Heart left ventricle (tissue), 16 donors: ENCODE results near the gene DNAJC3. TPM values are rescaled to one million over a fixed set of nuclear protein-coding genes. Genes with fewer than 3 reads are reported as not detected.
"Not testable (repeated sequence)": the region's sequence is repeated elsewhere in the genome, so short reads cannot be mapped to it uniquely, and the experiment has no call there.

Experiments
- ATAC-seq, 4 donors: fragments of 200-7000 bp; cut with Tn5 transposase; one replicate each; pipeline ENCODE4 v1.9.1; 2020 to 2022; ENCODE audit warnings: moderate library complexity in 4 of 4, mild to moderate bottlenecking in 3 of 4, moderate number of reproducible peaks in 1 of 4
- DNase-seq, 5 donors: peaks; one replicate each; pipeline ENCODE4 v3.0.0-alpha.2; 2020
- H3K27ac ChIP-seq, 12 donors: fragments of 200-600 bp; sonication (generic) in 4 of 12; one replicate each; pipeline versions ENCODE4 v1.5.0 to v1.8.0; 2016 to 2022; ENCODE audit warnings: mild to moderate bottlenecking in 2 of 12
- H3K27me3 ChIP-seq, 9 donors: fragments of 200-600 bp; sonication (generic) in 2 of 9; one replicate each; pipeline versions ENCODE4 v1.5.1 to v1.8.0; 2016 to 2022; ENCODE audit warnings: mild to moderate bottlenecking in 3 of 9
- H3K36me3 ChIP-seq, 9 donors: fragments of 200-600 bp; sonication (generic) in 2 of 9; one replicate each; pipeline versions ENCODE4 v1.5.0 to v1.8.0; 2018 to 2022; ENCODE audit warnings: mild to moderate bottlenecking in 2 of 9
- H3K4me1 ChIP-seq, 12 donors: fragments of 200-600 bp; sonication (generic) in 4 of 12; one replicate each; pipeline versions ENCODE4 v1.5.0 to v1.8.0; 2016 to 2022; ENCODE audit warnings: mild to moderate bottlenecking in 3 of 12
- H3K4me3 ChIP-seq, 12 donors: fragments of 200-600 bp; sonication (generic) in 4 of 12; one replicate each; pipeline versions ENCODE4 v1.5.0 to v1.8.0; 2017 to 2022; ENCODE audit warnings: mild to moderate bottlenecking in 9 of 12, moderate library complexity in 4 of 12
- H3K9me3 ChIP-seq, 12 donors: fragments of 200-600 bp; sonication (generic) in 4 of 12; one replicate each; pipeline versions ENCODE4 v1.5.0 to v1.8.0; 2016 to 2022; ENCODE audit warnings: mild to moderate bottlenecking in 1 of 12
- POLR2A ChIP-seq, 2 donors: fragments of 450-650 bp; IDR thresholded peaks; one replicate each; pipeline ENCODE4 v1.6.1; 2017; ENCODE audit warnings: antibody characterized with exemption in 2 of 2, mild to moderate bottlenecking in 2 of 2, moderate library complexity in 2 of 2
- WGBS, 4 donors: extraction: QIAGEN DNeasy Blood & Tissue Kit in 2 of 4; methylation state at CpG; one replicate each; pipeline versions ENCODE4 v1.1.5 to v1.1.7; 2013 to 2018; 5-methylcytosine and 5-hydroxymethylcytosine counted together
- intact Hi-C, 10 donors: fragments of 100-400 bp; cut with DNase I; formaldehyde crosslinking; loops; one replicate each; pipeline versions ENCODE4 v1.11.1 to v1.14.2; 2022
- polyA plus RNA-seq, 2 donors: library from polyadenylated mRNA; stranded (reverse); fragments of 200-250 nt; gene quantifications; one replicate each; pipeline ENCODE4 v1.2.3, GENCODE V29; 2013
- total RNA-seq, 9 donors: library from RNA; depleted of rRNA in 2 of 9; stranded (reverse); fragments of >200 nt in 2 of 9; fragmentation: NEBNext Ultra II Directional in 3 of 9; extraction: Animal tissue kit (Norgen Biotek cat#: 25700) in 3 of 9; gene quantifications; one replicate each; pipeline versions ENCODE4 v1.1.0 to v1.2.4, GENCODE V29; 2016 to 2023
- TF ChIP-seq, protein P1 (sequence below), 12 donors: fragments of 200-600 bp; sonication (generic) in 4 of 12; IDR thresholded peaks; one replicate each; pipeline versions ENCODE4 v1.5.0 to v1.8.0; 2018 to 2022; ENCODE audit warnings: antibody characterized with exemption in 12 of 12, mild to moderate bottlenecking in 5 of 12
- donor health status: ischemic (EF 13 %, LVEDD 7.1; RV severe dilation, severe dysfunction).
- donor health status: healthy with polysubstance abuse.
- donor health status: DM: no; HTN: yes; CAD: no.
- donor health status: DM: no; HTN: no; CAD: no.
- donor health status: ischemic (EF 25% LVEDD 6.9; RV normal size, moderate dysfunction).
- donor health status: ischemic (EF 25% LVEDD 5.7; RV mildly dilated, moderate dysfunction).
- donor health status: healthy.
- donor health status: DM: yes; HTN: yes; CAD: no.
- donor health status: ischemic (EF 35%, LVEDD 5.7; RV mildly dilated, moderate dysfunction).
- donor health status: nonischemic (EF 11% LVEDD 7.7; RV severe dilation, severe dysfunction).
- donor health status: DM: yes; HTN: yes; CAD: no.
- donor health status: PGD.
- donor health status: ischemic (EF 29% LVEDD 5.4; RV normal size, mild dysfunction).
- donor health status: nonischemic (EF 23%, LVEDD 6.1; RV moderate dilation, normal function).

The DNAJC3 gene
- total and polyA plus RNA-seq, 11 donors: 8.7 to 43.9 (median 33.7) TPM

DNA sequence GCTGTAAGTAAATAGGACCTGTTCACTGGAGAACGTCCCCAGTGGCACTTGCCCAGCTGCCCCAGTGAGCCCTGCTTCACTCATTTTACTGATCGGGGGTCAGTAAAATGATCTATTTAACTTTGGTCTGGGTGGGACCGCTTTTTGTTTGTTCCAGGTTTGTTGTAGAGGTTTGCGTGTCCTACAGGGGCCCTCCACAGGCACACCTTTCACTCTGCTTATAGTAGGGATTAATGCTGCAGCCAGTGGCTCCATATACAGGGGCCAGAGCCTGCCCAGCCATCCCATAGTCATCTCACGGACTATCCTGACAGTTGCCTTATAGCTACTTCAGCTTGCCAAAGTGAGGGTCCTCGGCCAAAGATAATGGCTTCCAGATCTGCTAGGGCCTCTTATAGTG is 104.1 kb downstream of the DNAJC3 start:
- Histone ChIP-seq H3K4me3 (no peak overlapping the region), H3K27me3 (no peaks in the 10 kb centered on the region), H3K27ac (no peak overlapping the region), H3K36me3 (peaks cover 0 to 51% (median 24%) of the 10 kb centered on the region in 9 donors), H3K4me1 (peaks cover 0 to 9% (median 0%) of the 10 kb centered on the region in 12 donors), H3K9me3 (peaks cover 0 to 9% (median 0%) of the 10 kb centered on the region in 12 donors)
- ATAC-seq (no peak), DNase-seq (no peak)
- TF ChIP-seq POLR2A (IDR thresholded peaks at IDR 0.05): no peak
- TF ChIP-seq, protein P1, sequence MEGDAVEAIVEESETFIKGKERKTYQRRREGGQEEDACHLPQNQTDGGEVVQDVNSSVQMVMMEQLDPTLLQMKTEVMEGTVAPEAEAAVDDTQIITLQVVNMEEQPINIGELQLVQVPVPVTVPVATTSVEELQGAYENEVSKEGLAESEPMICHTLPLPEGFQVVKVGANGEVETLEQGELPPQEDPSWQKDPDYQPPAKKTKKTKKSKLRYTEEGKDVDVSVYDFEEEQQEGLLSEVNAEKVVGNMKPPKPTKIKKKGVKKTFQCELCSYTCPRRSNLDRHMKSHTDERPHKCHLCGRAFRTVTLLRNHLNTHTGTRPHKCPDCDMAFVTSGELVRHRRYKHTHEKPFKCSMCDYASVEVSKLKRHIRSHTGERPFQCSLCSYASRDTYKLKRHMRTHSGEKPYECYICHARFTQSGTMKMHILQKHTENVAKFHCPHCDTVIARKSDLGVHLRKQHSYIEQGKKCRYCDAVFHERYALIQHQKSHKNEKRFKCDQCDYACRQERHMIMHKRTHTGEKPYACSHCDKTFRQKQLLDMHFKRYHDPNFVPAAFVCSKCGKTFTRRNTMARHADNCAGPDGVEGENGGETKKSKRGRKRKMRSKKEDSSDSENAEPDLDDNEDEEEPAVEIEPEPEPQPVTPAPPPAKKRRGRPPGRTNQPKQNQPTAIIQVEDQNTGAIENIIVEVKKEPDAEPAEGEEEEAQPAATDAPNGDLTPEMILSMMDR (IDR thresholded peaks at IDR 0.05): no peak
- intact Hi-C loops: no loop called here
- WGBS, 4 donors: 98 to 100% (median 98%) methylated on average over 6 of the region's 6 CpGs

DNA sequence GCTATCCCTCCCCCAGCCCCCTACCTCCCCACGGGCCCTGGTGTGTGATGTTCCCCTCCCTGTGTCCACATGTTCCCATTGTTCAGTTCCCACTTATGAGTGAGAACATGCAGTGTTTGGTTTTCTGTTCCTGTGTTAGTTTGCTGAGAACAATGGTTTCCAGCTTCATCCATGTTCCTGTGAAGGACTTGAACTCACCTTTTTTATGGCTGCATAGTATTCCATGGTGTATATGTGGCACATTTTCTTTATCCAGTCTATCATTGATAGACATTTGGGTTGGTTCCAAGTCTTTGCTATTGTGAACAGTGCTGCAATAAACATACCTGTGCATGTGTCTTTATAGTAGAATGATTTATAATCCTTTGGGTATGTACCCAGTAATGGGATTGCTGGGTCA is 105.0 kb downstream of the DNAJC3 start:
- H3K27ac ChIP-seq, DNase-seq, intact Hi-C loops, ATAC-seq, H3K4me1 ChIP-seq, H3K9me3 ChIP-seq, H3K27me3 ChIP-seq, H3K4me3 ChIP-seq: not testable (repeated sequence)
- WGBS, 4 donors: 90 to 100% (median 97%) methylated on average over 1 of the region's 1 CpG
- peaks cover 0 to 52% (median 33%) of the 10 kb centered on the region in 9 donors for H3K36me3 ChIP-seq

DNA sequence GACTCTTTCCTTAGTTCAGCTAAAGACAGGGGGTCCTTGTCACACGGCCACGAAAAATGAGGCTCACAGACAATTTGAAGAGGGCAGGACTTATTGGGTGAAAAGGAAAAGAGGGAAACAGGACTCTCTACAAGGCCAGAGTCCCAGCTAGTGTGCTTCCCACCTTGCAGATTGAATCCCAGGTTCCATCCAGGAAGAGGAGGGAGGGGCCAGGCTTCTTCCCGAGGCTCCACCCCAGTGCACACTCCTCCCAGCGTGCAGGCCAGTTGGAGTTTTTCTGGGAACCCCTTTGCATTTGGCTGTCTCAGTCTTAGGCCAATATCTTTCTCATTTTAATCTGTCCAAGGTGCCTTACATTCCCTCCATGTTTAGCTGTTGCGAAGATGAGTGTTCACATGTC is 106.8 kb downstream of the DNAJC3 start:
- Histone ChIP-seq H3K27ac (no peak overlapping the region), H3K27me3 (no peaks in the 10 kb centered on the region), H3K4me1 (peaks cover 0 to 9% (median 0%) of the 10 kb centered on the region in 12 donors), H3K4me3 (no peak overlapping the region), H3K9me3 (peaks cover 0 to 9% (median 0%) of the 10 kb centered on the region in 12 donors), H3K36me3 (peaks cover 0 to 54% (median 40%) of the 10 kb centered on the region in 9 donors)
- 81 to 82% (median 81%) methylated on average over 5 of the region's 5 CpGs for WGBS, 4 donors
- TF ChIP-seq, protein P1 (IDR thresholded peaks at IDR 0.05): no peak
- DNase-seq: no peak
- intact Hi-C loops: no loop called here
- ATAC-seq: no peak

DNA sequence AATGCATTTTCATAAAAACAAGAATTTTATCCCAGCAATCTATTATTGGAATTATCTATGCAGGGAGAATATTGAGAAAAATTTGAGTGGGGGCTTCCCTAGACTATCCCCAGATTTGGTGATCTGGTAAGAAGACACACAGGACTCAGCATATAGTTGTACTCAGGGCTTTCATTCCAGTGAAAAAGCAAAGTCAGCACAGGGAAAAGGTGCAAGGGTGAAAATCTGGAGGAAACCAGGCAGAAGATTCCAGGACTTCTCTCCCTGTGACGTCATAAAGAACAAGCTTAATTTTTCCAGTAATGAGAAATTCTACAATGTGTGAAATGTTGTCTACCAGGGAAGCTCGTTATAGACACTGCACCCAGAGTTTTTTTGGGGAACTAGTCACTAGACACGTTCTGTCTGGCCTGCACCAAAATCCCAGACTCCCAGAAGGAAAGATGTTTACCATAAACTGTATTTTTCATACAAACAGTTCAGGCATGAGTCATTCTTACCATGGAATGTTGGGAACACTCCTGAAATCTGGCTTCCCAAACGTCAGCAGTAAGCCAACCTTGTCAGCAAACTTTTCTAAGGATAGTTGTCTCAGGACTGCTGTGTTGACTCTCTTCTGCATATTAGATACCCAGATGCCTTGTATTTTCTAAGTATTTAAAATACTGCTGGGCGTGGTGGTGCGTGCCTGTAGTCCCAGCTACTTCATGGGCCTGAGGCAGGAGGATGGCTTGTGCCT is 107.4 kb downstream of the DNAJC3 start:
- peaks cover 0 to 13% (median 0%) of the 10 kb centered on the region in 12 donors for H3K9me3 ChIP-seq
- no peaks in the 10 kb centered on the region for H3K27me3 ChIP-seq
- ATAC-seq (no peak), DNase-seq (no peak)
- WGBS, 4 donors: 72 to 80% (median 76%) methylated on average over 6 of the region's 6 CpGs
- intact Hi-C loops: no loop called here
- no peak overlapping the region for H3K27ac ChIP-seq
- no peak for TF ChIP-seq POLR2A (IDR thresholded peaks at IDR 0.05)
- TF ChIP-seq, protein P1 (IDR thresholded peaks at IDR 0.05): no peak
- H3K4me3 ChIP-seq: no peak overlapping the region
- H3K36me3 ChIP-seq: peaks cover 0 to 56% (median 45%) of the 10 kb centered on the region in 9 donors
- peaks cover 0 to 9% (median 0%) of the 10 kb centered on the region in 12 donors for H3K4me1 ChIP-seq
